HG02885 (cell line): ENCODE results near the gene EXOC6.
"Not testable (repeated sequence)": the region's sequence is repeated elsewhere in the genome, so short reads cannot be mapped to it uniquely, and the experiment has no call there.

Experiments
- ATAC-seq: cut with Tn5 transposase; IDR thresholded peaks from one replicate; pipeline ENCODE4 v1.9.1; 2021; ENCODE audit warnings: mild to moderate bottlenecking; ENCODE audit not compliant: unreplicated experiment, poor library complexity

EXOC6 gene

GRCh38 chr10:92923416-92923815, 75.1 kb downstream of the EXOC6 start:
- ATAC-seq = no peak

GRCh38 chr10:92929896-92930295, 81.6 kb downstream of the EXOC6 start:
- no peak for ATAC-seq

- no peak for ATAC-seq
These were observed 83.3 kb downstream of the EXOC6 start for GRCh38 chr10:92931597-92931996.

GRCh38 chr10:92937876-92938275, 89.6 kb downstream of the EXOC6 start:
- no peak for ATAC-seq

GRCh38 chr10:92938841-92939240, 90.5 kb downstream of the EXOC6 start:
- ATAC-seq = no peak

- no peak for ATAC-seq
These were observed 93.9 kb downstream of the EXOC6 start for GRCh38 chr10:92942226-92942625.

- ATAC-seq = no peak
These were observed 98.2 kb downstream of the EXOC6 start for GRCh38 chr10:92946491-92946890.

GRCh38 chr10:92952573-92952972, 104.3 kb downstream of the EXOC6 start:
- ATAC-seq = not testable (repeated sequence)

GRCh38 chr10:92957223-92958010, 109.1 kb downstream of the EXOC6 start:
- no peak for ATAC-seq

- no peak for ATAC-seq
These were observed 113.3 kb downstream of the EXOC6 start for GRCh38 chr10:92961638-92962037.

- ATAC-seq = no peak
These were observed 117.0 kb downstream of the EXOC6 start for GRCh38 chr10:92965314-92965713.

GRCh38 chr10:92967641-92968040, 119.3 kb downstream of the EXOC6 start:
- no peak for ATAC-seq

- no peak for ATAC-seq
These were observed 120.8 kb downstream of the EXOC6 start for GRCh38 chr10:92969151-92969550.

- ATAC-seq = no peak
These were observed 122.2 kb downstream of the EXOC6 start for GRCh38 chr10:92970301-92971070.

GRCh38 chr10:92972066-92972870, 123.9 kb downstream of the EXOC6 start:
- ATAC-seq = no peak

- ATAC-seq = no peak
These were observed 124.6 kb downstream of the EXOC6 start for GRCh38 chr10:92972886-92973285.

- not testable (repeated sequence) for ATAC-seq
These were observed 128.0 kb downstream of the EXOC6 start for GRCh38 chr10:92976278-92976677.

- ATAC-seq = no peak
These were observed 140.9 kb downstream of the EXOC6 start for GRCh38 chr10:92989250-92989649.

- ATAC-seq = no peak
These were observed 142.3 kb downstream of the EXOC6 start for GRCh38 chr10:92990615-92991014.

GRCh38 chr10:92991513-92991912, 143.2 kb downstream of the EXOC6 start:
- no peak for ATAC-seq
